Measurements from ENCODE around the gene LDLR.
"Not testable (repeated sequence)": the region's sequence is repeated elsewhere in the genome, so short reads cannot be mapped to it uniquely, and the experiment has no call there.

The LDLR gene

DNA sequence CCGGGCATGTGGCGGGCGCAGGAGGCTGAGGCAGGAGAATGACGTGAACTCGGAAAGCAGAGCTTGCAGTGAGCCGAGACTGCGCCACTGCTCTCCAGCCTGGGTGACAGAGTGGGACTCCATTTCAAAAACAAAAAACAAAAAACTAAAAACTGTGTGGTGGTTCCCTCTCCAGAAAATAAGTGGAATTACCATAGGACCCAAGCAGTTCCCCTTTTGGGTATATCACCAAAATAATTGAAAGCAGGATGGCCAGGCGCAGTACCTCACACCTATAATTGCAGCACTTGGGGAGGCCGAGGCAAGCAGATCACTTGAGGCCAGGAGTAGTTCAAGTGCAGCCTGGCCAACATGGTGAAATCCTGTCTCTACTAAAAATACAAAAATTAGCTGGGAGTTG is 15.7 kb upstream of the LDLR start:
- DNase-seq, result no peak

DNA sequence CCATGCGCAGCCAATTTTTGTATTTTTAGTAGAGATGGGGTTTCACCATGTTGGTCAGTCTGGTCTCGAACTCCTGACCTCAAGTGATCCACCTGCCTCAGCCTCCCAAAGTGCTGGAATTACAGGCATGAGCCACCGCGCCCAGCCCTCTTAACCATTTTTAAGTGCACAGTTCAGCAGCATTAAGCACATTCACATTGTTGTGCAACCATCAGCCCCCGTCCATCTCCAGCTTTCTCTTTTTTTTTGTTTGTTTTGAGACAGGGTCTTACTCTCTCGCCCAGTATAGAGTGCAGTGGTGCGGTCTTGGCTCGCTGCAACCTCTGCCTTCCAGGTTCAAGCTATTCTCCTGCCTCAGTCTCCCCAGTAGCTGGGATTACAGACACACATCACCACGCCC is 12.5 kb upstream of the LDLR start:
- not testable (repeated sequence) for DNase-seq

DNA sequence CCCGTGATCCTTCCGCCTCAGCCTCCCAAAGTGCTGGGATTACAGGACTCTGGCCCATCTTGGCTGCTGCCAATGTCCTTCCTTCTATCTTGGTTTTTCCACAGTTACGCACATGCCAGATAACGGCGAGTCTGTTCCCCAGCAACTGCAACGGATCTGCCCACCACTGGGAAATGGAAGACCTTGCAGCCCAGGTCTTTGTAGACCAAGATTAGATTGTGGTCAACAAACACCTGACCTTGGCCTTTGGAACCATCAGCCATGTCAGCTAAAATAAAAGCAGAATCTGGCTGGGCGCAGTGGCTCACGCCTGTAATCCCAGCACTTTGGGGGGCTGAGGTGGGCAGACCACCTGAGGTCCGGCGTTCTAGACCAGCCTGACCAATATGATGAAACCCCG is 10.4 kb upstream of the LDLR start:
- no peak for DNase-seq

DNA sequence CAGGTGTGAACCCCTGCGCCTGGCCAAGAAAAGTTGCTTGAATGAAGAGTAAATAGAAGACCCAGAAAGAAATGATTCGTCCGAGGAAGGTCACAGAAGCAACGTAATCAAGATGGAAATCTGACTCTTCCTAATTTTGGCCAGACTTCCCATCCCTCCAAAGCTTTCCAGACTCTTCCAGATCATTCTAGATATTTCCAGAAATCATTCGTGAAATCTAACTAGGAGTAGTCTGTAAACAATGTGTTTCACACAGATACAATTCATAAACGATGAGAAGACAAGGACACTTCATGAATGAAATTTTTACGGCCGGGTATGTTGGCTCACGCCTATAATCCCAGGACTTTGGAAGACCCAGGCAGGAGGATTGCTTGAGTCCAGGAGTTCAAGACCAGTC is 9.3 kb upstream of the LDLR start:
- DNase-seq, result no peak

DNA sequence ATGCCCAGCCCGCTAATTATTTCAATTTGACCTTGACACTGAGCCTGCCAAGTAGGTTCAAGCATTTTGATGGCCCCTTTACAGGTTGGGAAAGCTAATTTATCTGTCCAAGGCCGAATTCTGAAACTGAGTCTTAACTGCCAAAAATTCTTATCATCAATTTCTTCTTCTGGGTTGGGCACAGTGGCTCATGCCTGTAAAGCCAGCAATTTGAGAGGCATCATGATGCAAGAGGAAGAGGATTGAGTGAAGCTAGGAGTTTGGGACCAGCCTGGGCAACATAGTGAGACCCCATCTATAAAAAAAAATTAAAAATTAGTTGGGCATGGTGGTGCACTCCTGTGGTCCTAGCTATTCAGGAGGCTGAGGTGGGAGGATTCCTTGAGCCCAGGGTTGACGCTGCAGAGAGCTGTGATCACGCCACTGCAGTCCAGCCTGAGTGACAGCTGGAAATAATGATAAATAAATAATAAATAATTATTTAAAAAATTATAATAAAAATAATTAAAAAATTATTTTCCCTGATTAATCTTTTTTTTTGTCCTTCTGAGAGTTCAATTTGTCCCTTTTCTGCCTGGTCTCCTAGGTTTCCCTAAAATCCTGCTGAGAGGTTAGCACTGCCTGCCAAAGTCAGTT is 1.3 kb upstream of the LDLR start:
- no peak for DNase-seq

DNA sequence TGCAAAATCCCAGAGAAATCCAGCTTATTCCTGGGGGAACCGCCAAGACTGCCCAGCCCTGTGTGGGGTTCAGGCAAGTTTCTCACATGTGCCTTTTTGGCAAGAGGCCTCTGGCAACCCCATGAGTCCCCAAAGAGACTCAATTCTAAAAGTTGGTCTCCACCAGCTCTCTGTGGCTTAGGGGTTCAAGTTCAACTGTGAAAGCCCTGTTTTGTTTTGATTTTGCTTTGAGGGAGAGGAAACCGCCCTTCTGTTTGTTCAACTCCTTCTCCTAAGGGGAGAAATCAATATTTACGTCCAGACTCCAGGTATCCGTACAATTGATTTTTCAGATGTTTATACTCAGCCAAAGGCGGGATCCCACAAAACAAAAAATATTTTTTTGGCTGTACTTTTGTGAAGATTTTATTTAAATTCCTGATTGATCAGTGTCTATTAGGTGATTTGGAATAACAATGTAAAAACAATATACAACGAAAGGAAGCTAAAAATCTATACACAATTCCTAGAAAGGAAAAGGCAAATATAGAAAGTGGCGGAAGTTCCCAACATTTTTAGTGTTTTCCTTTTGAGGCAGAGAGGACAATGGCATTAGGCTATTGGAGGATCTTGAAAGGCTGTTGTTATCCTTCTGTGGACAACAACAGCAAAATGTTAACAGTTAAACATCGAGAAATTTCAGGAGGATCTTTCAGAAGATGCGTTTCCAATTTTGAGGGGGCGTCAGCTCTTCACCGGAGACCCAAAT is 583 bp upstream of the LDLR start:
- peak; percentile 34 for DNase-seq

DNA sequence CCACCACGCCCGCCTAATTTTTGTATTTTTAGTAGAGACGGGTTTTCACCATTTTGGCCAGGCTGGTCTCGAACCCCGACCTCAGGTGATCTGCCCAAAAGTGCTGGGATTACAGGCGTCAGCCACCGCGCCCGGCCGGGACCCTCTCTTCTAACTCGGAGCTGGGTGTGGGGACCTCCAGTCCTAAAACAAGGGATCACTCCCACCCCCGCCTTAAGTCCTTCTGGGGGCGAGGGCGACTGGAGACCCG is 676 bp downstream of the LDLR start:
- DNase-seq, result not testable (repeated sequence)

DNA sequence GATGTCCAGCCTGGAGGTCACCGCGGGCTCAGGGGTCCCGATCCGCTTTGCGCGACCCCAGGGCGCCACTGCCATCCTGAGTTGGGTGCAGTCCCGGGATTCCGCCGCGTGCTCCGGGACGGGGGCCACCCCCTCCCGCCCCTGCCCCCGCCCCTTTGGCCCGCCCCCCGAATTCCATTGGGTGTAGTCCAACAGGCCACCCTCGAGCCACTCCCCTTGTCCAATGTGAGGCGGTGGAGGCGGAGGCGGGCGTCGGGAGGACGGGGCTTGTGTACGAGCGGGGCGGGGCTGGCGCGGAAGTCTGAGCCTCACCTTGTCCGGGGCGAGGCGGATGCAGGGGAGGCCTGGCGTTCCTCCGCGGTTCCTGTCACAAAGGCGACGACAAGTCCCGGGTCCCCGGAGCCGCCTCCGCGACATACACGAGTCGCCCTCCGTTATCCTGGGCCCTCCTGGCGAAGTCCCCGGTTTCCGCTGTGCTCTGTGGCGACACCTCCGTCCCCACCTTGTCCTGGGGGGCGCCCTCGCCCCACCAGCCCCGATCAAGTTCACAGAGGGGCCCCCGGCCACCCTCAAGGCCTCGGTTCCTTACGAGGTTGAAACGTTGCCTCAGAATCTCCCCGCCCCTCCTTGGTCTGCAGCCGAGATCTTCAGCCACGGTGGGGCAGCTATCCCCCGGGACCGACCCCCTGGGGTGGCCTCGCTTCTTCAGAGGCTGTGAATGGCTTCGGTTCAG is 1.2 kb downstream of the LDLR start:
- peak; percentile 99 for DNase-seq

DNA sequence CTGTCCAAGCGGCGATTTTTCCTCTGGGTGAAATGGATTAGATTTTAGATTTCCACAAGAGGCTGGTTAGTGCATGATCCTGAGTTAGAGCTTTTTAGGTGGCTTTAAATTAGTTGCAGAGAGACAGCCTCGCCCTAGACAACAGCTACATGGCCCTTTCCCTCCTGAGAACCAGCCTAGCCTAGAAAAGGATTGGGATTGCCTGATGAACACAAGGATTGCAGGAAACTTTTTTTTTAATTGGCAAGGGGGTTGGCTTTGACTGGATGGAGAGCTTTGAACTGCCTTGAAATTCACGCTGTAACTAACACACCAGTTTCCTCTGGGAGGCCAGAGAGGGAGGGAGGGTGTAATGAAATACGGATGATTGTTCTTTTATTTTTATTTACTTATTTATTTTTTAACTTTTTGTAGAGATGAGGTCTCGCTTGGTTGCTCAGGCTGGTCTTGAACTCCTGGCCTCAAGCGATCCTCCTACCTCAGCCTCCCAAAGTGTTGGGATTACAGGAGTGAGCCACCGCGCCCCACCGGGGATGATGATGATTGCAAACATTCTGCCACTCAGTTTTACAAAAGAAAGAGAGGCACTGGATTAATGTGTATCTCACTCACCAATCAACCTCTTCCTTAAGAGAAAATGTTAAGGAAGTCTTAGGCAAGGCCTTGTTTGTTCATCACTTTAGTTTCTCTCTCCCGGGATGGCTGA is 1.9 kb downstream of the LDLR start:
- no peak for DNase-seq

DNA sequence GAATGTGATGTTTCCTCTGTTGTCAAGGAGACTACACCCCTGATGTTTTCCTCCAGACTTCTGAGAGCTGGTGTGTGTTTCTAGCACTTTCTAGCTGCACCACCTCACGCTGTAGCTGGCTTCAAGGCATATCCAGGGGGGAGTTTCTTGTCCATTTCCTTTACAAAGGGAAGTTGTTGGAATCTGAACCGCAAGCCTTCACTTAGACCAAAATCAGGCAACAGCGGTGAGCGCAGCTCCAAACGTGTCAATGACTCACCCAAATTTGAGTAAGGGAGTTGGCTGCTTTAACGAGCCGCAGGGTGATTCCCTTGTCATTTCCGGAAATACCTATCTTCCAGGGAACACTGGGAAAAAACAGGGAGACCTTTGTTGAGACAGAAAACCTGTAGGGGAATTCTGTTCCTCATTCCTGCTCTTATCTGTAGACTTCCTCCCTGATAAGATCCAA is 2.5 kb downstream of the LDLR start:
- DNase-seq, result peak; percentile 72

DNA sequence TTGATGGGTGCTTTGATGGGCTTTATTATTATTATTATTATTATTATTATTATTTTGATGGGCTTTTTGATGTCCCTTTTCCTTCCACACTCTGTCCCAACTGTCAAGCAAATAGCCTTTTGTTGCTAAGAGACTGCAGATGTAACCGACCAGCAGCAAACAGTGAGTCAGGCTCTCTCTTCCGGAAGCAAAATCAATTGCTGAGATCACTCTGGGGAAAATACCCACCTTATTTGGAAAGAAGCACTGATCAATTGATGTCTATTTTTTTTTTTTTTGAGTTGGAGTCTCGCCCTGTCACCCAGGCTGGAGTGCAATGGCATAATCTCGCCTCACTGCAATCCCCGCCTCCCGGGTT is 2.9 kb downstream of the LDLR start:
- DNase-seq, result peak; percentile 81

DNA sequence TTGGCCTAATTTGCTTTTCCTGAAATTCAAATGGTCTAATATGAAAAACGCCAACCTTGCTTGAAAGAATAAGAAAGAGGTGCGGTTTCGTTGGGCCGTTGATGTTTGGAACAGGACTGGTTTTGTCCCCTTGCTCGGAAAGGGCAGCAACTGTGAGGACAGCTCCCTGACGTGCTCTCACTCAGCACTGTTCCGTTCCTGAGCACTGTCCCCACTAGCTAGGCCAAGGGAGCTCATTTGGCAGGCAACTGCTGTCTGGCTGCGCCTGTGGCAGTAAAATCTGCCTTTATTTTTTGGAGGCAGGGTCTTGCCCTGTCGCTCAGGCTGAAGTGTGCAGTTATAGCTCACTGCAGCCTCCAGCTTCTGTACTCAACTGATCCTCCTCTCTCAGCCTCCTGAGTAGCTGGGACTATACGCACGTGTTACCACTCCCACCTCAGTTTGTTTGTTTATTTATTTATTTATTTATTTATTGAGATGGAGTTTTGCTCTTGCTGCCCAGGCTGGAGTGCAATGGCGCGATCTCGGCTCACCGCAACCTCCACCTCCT is 4.5 kb downstream of the LDLR start:
- no peak for DNase-seq

DNA sequence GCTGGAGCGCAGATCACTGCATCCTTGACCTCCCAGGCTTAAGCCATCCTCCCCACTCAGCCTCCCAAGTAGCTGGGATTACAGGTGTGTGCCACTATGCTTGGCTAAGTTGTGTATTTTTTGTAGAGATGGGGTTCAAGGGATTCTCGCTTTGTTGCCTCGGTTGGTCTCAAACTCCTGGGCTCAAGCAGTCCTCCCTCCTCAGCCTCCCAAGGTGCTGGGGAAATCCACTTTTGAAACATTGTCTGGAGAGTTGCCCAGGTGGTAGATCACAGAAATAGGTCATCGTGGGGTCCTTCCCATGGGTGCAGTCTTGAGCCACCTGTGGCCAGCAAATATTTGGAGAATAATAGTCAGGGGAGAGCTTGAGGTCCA is 5.2 kb downstream of the LDLR start:
- no peak for DNase-seq

DNA sequence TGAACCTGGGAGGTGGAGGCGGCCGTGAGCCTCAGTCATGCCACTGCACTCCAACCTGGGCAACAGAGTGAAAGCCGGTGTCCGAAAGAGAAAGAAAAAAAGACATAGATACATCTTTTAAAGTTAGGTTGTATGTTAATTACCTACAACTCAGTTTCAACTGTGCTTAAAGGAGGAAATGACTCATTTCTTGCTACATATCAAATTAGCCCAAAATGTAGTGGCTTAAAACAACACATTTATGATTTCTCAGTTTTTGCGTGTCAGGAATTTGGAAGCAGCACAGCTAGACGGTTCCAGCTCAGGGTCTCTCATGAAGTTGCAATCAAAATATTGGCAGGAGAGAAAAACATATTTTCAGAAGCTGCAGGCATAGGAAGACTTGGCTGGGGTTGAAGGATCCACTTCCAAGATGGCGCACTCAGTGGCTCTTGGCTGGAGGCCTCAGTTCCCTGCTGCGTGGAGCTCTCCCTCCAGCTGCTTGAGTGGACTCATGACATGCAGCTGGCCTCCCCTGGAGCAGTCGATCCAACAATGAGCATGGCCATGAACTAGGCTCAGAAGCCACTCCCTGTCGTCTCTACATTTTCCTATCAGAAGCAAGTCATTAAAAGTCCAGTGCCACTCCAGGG is 7.1 kb downstream of the LDLR start:
- peak; percentile 74 for DNase-seq

DNA sequence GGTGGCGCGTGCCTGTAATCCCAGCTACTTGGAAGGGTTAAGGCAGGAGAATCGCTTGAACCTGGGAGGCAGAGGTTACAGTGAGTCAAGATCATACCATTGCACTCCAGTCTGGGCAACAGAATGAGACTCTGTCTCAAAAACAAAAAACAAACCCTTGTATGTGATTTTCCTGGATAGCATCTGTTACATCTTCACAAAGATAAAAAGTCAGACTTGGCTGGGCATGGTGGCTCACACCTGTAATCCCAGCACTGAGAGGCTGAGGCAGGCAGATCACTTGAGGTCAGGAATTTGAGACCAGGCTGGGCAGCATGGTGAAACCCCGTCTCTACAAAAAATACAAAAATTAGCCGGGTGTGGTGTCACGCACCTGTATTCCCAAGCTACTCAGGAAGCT is 8.1 kb downstream of the LDLR start:
- DNase-seq, result not testable (repeated sequence)

DNA sequence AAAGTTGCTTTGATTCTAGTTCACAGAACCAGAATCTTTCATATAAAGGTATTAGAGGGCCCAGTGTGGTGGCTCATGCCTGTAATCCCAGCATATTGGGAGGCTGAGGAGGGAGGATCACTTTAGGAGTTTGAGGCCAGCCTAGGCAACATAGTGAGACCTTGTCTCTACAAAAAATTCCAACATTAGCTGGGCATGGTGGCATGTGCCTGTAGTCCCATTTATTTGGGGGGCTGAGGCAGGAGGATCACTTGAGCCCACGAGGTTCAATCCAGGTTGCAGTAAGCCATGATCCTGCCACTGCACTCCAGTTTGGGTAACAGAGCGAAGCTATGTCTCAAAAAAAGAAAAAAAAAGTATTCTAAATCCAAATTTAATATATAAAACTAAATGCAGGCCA is 9.1 kb downstream of the LDLR start:
- DNase-seq, result no peak

DNA sequence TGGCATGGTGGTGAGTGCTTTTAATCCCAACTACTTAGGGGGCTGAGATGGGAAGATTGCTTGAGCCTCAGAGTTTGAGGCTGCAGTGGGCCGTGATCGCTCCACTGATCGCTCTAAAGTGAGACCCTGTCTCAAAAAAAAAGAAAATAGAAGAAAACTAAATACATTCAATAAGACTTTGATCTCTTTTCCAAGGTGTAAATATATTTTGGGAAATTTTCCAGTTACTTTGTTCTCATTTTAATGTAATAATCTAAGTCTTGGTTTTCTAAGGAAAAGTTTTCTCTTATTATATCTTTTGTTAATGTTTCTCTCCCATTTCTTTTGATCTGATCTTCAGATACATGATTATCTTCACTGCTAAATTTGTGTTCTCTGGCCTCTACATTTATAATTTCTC is 9.6 kb downstream of the LDLR start:
- DNase-seq, result no peak

DNA sequence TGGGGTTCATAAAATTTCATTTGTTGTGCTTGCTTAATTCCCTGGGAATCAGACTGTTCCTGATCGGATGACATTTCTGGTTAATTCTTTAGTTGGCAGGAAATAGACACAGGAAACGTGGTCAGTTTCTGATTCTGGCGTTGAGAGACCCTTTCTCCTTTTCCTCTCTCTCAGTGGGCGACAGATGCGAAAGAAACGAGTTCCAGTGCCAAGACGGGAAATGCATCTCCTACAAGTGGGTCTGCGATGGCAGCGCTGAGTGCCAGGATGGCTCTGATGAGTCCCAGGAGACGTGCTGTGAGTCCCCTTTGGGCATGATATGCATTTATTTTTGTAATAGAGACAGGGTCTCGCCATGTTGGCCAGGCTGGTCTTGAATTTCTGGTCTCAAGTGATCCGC is 10.8 kb downstream of the LDLR start:
- DNase-seq, result no peak

DNA sequence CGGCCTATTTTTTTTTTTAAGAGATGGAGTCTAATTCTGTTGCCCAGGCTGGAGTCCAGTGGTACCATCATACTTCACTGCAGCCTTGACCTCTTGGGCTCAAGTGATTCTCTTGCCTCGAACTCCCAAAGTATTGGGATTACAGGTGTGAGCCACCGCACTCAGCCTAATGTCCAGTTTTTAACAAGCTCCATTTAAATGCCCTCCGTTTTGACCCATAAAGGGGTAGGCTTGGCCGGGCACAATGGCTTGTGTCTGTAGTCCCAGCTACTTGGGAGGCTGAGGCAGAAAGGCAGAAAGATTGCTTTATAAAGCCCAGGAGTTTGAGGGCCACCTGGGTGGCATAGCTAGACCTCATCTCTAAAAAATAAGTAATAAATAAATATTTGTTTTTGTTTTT is 11.8 kb downstream of the LDLR start:
- no peak for DNase-seq

DNA sequence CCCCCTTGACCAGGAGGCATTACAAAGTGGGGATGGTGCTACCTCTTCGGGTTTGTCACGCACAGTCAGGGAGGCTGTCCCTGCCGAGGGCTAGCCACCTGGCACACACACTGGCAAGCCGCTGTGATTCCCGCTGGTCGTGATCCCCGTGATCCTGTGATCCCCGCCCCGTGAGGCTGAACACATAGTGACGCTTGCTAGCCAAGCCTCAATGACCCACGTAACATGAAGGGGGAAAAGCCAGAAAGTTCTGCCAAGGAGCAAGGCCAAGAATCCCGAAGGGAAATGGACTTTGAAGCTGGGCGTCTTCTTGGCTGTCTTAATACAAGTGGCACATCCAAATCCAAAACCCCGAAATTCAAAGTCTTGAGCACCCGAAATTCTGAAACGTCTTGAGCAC is 13.7 kb downstream of the LDLR start:
- no peak for DNase-seq

DNA sequence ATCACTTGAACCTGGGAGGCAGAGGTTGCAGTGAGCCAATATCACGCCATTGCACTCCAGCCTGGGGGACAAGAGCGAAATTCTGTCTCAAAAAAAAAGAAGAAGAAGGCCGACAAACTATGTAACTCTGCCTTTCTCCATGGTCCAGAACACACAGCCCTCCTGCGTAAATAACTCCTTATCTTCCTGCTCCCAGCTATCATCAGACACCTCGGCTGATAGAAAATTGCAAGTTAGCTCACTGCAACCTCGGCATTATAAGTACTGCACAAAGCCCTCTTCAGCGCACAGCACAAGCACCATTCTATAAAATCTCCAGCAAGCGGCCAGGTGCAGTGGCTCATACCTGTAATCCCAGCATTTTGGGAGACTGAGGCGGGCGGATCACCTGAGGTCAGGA is 14.4 kb downstream of the LDLR start:
- not testable (repeated sequence) for DNase-seq

DNA sequence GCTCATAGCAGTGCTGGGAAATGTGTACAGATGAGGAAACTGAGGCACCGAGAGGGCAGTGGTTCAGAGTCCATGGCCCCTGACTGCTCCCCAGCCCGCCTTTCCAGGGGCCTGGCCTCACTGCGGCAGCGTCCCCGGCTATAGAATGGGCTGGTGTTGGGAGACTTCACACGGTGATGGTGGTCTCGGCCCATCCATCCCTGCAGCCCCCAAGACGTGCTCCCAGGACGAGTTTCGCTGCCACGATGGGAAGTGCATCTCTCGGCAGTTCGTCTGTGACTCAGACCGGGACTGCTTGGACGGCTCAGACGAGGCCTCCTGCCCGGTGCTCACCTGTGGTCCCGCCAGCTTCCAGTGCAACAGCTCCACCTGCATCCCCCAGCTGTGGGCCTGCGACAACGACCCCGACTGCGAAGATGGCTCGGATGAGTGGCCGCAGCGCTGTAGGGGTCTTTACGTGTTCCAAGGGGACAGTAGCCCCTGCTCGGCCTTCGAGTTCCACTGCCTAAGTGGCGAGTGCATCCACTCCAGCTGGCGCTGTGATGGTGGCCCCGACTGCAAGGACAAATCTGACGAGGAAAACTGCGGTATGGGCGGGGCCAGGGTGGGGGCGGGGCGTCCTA is 15.9 kb downstream of the LDLR start:
- no peak for DNase-seq

DNA sequence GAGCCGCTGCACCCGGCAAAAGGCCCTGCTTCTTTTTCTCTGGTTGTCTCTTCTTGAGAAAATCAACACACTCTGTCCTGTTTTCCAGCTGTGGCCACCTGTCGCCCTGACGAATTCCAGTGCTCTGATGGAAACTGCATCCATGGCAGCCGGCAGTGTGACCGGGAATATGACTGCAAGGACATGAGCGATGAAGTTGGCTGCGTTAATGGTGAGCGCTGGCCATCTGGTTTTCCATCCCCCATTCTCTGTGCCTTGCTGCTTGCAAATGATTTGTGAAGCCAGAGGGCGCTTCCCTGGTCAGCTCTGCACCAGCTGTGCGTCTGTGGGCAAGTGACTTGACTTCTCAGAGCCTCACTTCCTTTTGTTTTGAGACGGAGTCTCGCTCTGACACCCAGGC is 17.2 kb downstream of the LDLR start:
- DNase-seq, result no peak
